ENCODE measurements around the gene DAP.

DNA sequence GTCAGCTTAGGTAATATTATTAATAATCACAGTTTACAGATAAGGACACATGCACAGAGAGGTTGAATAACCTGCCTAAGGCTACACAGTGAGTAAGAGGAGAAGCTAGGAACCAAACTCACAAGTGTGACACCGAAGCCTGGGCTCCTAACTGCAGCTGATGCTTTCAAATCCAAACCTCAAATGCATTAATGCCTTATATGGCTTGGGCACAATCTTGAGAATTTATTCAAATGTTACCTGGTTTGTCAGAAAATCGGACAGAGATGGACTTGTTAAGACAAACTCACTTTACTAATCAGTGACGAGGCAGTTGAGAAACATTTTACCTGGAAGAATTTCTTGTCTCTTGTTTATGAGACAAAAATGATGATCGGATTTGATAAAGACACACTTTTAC is 54.7 kb downstream of the DAP start:
- TF ChIP-seq, protein P1, sequence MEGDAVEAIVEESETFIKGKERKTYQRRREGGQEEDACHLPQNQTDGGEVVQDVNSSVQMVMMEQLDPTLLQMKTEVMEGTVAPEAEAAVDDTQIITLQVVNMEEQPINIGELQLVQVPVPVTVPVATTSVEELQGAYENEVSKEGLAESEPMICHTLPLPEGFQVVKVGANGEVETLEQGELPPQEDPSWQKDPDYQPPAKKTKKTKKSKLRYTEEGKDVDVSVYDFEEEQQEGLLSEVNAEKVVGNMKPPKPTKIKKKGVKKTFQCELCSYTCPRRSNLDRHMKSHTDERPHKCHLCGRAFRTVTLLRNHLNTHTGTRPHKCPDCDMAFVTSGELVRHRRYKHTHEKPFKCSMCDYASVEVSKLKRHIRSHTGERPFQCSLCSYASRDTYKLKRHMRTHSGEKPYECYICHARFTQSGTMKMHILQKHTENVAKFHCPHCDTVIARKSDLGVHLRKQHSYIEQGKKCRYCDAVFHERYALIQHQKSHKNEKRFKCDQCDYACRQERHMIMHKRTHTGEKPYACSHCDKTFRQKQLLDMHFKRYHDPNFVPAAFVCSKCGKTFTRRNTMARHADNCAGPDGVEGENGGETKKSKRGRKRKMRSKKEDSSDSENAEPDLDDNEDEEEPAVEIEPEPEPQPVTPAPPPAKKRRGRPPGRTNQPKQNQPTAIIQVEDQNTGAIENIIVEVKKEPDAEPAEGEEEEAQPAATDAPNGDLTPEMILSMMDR (conservative IDR thresholded peaks at IDR 0.05) = no peak
- no peak for TF ChIP-seq EZH2 (IDR thresholded peaks at IDR 0.05; ENCODE audit: low read depth)

Data from PC-9 (cell line).